ENCODE results near the gene HBEGF.

DNA sequence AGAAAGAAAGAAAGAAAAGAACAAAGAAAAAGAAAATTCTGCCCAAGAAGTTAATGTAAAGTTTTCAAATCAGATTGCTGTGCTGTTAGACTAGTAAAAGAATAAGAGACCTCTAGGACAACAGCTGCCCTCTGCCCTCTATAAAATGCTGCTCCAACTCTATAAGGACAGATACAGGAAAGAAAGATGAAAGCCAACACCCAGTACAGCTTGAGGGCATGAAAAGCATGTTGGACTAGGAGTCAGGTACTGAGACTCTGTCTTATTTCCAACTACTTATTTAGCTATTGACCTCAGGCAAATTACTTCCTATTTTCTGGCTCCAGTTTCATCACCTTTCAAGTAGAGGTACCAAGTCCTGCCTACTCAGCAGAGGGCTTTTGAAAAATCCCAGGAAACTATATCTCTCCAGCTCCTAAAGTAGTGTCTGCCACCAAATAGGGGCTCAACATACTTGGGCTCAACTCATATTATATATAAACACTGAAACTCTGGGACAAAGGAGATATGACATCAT, 5.7 kb downstream of the HBEGF start:
- TF ChIP-seq, protein P1, sequence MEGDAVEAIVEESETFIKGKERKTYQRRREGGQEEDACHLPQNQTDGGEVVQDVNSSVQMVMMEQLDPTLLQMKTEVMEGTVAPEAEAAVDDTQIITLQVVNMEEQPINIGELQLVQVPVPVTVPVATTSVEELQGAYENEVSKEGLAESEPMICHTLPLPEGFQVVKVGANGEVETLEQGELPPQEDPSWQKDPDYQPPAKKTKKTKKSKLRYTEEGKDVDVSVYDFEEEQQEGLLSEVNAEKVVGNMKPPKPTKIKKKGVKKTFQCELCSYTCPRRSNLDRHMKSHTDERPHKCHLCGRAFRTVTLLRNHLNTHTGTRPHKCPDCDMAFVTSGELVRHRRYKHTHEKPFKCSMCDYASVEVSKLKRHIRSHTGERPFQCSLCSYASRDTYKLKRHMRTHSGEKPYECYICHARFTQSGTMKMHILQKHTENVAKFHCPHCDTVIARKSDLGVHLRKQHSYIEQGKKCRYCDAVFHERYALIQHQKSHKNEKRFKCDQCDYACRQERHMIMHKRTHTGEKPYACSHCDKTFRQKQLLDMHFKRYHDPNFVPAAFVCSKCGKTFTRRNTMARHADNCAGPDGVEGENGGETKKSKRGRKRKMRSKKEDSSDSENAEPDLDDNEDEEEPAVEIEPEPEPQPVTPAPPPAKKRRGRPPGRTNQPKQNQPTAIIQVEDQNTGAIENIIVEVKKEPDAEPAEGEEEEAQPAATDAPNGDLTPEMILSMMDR (IDR thresholded peaks at IDR 0.05): no peak
- TF ChIP-seq POLR2A (IDR thresholded peaks at IDR 0.05): no peak

Data from tibial nerve (tissue), 3 donors.